ENCODE data around the gene GNAQ. TPM values are rescaled to one million over a fixed set of nuclear protein-coding genes. Genes with fewer than 3 reads are reported as not detected.

Gene GNAQ
- total and polyA plus RNA-seq, 2 of the 13 experiments (the other 11 are each of a cell fraction or from before 2014, with no cell fraction given) = 16.5 to 17.7 TPM

DNA sequence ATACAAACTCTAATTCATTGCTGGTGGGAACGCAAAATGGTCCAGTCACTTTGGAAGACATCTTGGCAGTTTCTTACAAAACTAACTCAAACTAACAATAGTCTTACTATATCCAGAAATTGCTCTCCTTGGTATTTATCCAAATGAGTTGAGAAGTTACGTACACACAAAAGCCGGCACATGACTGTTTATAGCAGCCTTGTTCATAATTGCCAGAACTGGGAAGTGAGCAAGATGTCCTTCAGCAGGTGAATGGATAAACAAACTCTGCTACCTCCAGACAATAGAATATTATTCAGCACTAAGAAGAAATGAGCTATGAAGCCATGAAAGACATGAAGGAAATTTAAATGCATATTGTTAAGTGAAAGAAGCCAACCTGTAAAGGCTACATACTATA lies 17.9 kb upstream of the GNAQ start (continued):
- TF ChIP-seq ZNF577 (CRISPR knock-in tag; IDR thresholded peaks at IDR 0.05; ENCODE audit: borderline replicate concordance, low read depth) = no peak
- TF ChIP-seq ZSCAN30 (CRISPR knock-in tag; IDR thresholded peaks at IDR 0.05) = no peak
- no peak for TF ChIP-seq NFATC3 (CRISPR knock-in tag; IDR thresholded peaks at IDR 0.05)

DNA sequence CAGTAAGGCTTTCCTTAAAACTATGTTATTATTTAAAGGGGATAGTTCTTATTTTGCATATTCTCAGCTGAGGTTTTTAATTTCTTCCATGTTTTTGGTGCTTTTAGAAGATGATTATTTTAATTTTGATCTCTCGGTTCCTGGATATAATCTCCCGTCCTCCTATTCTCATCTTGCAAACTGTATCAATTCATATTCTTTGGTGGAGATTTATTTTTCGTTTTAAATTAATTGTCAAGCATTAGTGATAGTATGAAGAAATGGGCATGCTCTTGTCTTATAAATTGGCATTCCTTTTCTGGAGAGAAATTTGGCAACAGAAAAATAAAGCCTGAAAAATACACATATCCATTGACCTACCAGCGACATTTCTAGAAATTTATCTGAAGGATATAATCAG lies 15.5 kb upstream of the GNAQ start:
- ATAC-seq = no peak
- BruUV-seq (replicated peaks) = no TSS peak
- H3K27me3 ChIP-seq (ENCODE audit: control insufficient read depth in 1 of 2, insufficient read depth in 2 of 2, low read length in 2 of 2) = peaks cover 0 to 3% of the 10 kb centered on the region in 2 experiments; a peak in 1 of 5 replicates
- H3K9ac ChIP-seq (ENCODE audit: insufficient read depth, low read depth, low read length) = no peak overlapping the region
- DNase-seq (ENCODE audit: low spot score) = no peak
- no peak overlapping the region for H3K4me3 ChIP-seq (replicated peaks in 1 of 3; ENCODE audit: insufficient read depth in 1 of 3, low read depth in 2 of 3, low read length in 3 of 3)
- in situ Hi-C loops (cut with HindIII; ENCODE audit: extremely low pct_ligation_motif_present, low pct_unique_long_range_greater_than_20kb) = loop anchor here (10.0 kb wide), 1 partner anchor 58 kb away; no protein-coding TSS in a partner anchor
- no peak overlapping the region for H3K4me2 ChIP-seq (ENCODE audit: low read depth, low read length)
- H3K4me1 ChIP-seq (ENCODE audit: insufficient read depth, low read length) = no peaks in the 10 kb centered on the region
- 30% methylated on average over 4 of the region's 4 CpGs for WGBS (ENCODE audit: low lambda C conversion rate)
- no peak overlapping the region for H2AFZ ChIP-seq (ENCODE audit: low read length)
- H3K79me2 ChIP-seq (ENCODE audit: insufficient read depth, low read length) = no peaks in the 10 kb centered on the region
- no peak overlapping the region for H3K27ac ChIP-seq (ENCODE audit: extremely low read length, insufficient read depth, low read length)
- ChIA-PET POLR2A (no interaction called here), CTCF (ENCODE audit: low intra/inter-chr PET ratio, low total read pairs) (no interaction called here)
- H3K9me3 ChIP-seq (ENCODE audit: low read length) = no peaks in the 10 kb centered on the region
- no peaks in the 10 kb centered on the region for H4K20me1 ChIP-seq (ENCODE audit: insufficient read depth, low read length)
- TF ChIP-seq ZNF883 (CRISPR knock-in tag; IDR thresholded peaks at IDR 0.05; ENCODE audit: not compliant biosample characterization) (no peak), ZBTB3 (CRISPR knock-in tag; IDR thresholded peaks at IDR 0.05; ENCODE audit: borderline replicate concordance, low read depth) (no peak), RFX5 (IDR thresholded peaks at IDR 0.05; ENCODE audit: low read depth, low read length) (no peak)
- TF ChIP-seq, protein P1, sequence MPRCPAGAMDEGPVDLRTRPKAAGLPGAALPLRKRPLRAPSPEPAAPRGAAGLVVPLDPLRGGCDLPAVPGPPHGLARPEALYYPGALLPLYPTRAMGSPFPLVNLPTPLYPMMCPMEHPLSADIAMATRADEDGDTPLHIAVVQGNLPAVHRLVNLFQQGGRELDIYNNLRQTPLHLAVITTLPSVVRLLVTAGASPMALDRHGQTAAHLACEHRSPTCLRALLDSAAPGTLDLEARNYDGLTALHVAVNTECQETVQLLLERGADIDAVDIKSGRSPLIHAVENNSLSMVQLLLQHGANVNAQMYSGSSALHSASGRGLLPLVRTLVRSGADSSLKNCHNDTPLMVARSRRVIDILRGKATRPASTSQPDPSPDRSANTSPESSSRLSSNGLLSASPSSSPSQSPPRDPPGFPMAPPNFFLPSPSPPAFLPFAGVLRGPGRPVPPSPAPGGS (CRISPR knock-in tag; IDR thresholded peaks at IDR 0.05) = no peak
- intact Hi-C loops (cut with micrococcal nuclease; ENCODE audit: unreplicated experiment) = no loop called here
- no peak for FAIRE-seq
- H3K36me3 ChIP-seq (replicated peaks in 1 of 2; ENCODE audit: control insufficient read depth in 1 of 2, insufficient read depth in 2 of 2, low read length in 2 of 2) = no peaks in the 10 kb centered on the region

All from HepG2 (cell line).